K562 (cell line): ENCODE results near the gene MARK2. TPM values are rescaled to one million over a fixed set of nuclear protein-coding genes. Genes with fewer than 3 reads are reported as not detected.

Experiments
- ATAC-seq: fragments of 200-7000 bp; cut with Tn5 transposase; 3 replicates; pipeline ENCODE4 v1.9.1; 2020; ENCODE audit warnings: moderate library complexity
- BruUV-seq: library from RNA; stranded (reverse); fragments of 400-500 nt; replicated peaks from 2 replicates; lab custom pipeline; 2021; lab: Mats Ljungman, UMichigan
- CTCF ChIA-PET: fragments of 300-600 bp; formaldehyde crosslinking; extraction: SDS; loops from one replicate; lab custom pipeline; 2021; ENCODE audit warnings: low intra/inter-chr PET ratio; lab: Yijun Ruan, JAX
- POLR2A ChIA-PET: fragments of 300-600, 350-650 bp; sonication (Branson Sonifier 250); formaldehyde crosslinking; extraction: SDS; loops from one replicate; lab custom pipeline; 2021; ENCODE audit warnings: antibody characterized with exemption, inconsistent platforms; lab: Yijun Ruan, JAX
- DNase-seq, 4 experiments: peaks; one replicate each; pipeline versions ENCODE4 v3.0.0 to v3.0.0-alpha.2; 2011 to 2018; ENCODE audit warnings: low spot score in 3 of 4, mixed read lengths in 3 of 4; ENCODE audit errors: extremely low read depth in 1 of 4
- FAIRE-seq: peaks from 2 replicates; lab custom pipeline; 2011; peaks lifted over from hg19 to GRCh38; lab: Jason Lieb, UNC
- H2AFZ ChIP-seq: 2 replicates; pipeline ENCODE4 v1.6.0; 2011; ENCODE audit warnings: low read depth, low read length, control low read depth, inconsistent platforms
- H3K27ac ChIP-seq: fragments of 200-600 bp; 3 replicates; pipeline ENCODE4 v1.8.0; 2011; ENCODE audit warnings: low read depth, mild to moderate bottlenecking, control low read depth, inconsistent platforms, low read length, moderate library complexity, mixed read lengths; ENCODE audit errors: extremely low read depth
- H3K27me3 ChIP-seq, 2 experiments: fragments of 300-600 bp in 1 of 2; 2 replicates in 1 of 2; 3 replicates in 1 of 2; pipeline versions ENCODE4 v1.6.0 to v1.8.0; 2011; ENCODE audit warnings: inconsistent platforms in 2 of 2, low read length in 2 of 2, mild to moderate bottlenecking in 1 of 2, mixed read lengths in 1 of 2, moderate library complexity in 1 of 2; ENCODE audit not compliant: control insufficient read depth in 2 of 2, insufficient read depth in 2 of 2
- H3K36me3 ChIP-seq: fragments of 300-600 bp; 3 replicates; pipeline ENCODE4 v1.8.0; 2011; ENCODE audit warnings: mild to moderate bottlenecking, low read length, inconsistent platforms; ENCODE audit not compliant: control insufficient read depth, insufficient read depth
- H3K4me1 ChIP-seq, 2 experiments: fragments of 200-600 bp in 1 of 2; replicated peaks in 1 of 2; 2 replicates in 1 of 2; 3 replicates in 1 of 2; pipeline versions ENCODE4 v1.5.1 to v1.8.0; 2011; ENCODE audit warnings: inconsistent platforms in 2 of 2, low read length in 2 of 2, mild to moderate bottlenecking in 1 of 2, mixed read lengths in 1 of 2, moderate library complexity in 1 of 2; ENCODE audit not compliant: control insufficient read depth in 2 of 2, insufficient read depth in 2 of 2
- H3K4me2 ChIP-seq: 2 replicates; pipeline ENCODE4 v1.6.1; 2011; ENCODE audit warnings: low read length, control low read depth, inconsistent platforms, mixed read lengths; ENCODE audit not compliant: insufficient read depth
- H3K4me3 ChIP-seq: fragments of 200-600 bp; sonication (generic), shearing (Covaris generic); 2 replicates; pipeline ENCODE4 v1.5.1; 2016; ENCODE audit warnings: control low read depth, inconsistent platforms
- H3K79me2 ChIP-seq: fragments of 200-600 bp; 3 replicates; pipeline ENCODE4 v1.8.0; 2011; ENCODE audit warnings: low read length, inconsistent platforms; ENCODE audit not compliant: control insufficient read depth, insufficient read depth
- H3K9ac ChIP-seq, 2 experiments: 2 replicates each; pipeline versions ENCODE4 v1.6.0 to v1.6.1; 2011; ENCODE audit warnings: low read depth in 2 of 2, low read length in 2 of 2, control low read depth in 1 of 2, inconsistent platforms in 1 of 2, mild to moderate bottlenecking in 1 of 2, mixed read lengths in 1 of 2; ENCODE audit not compliant: insufficient read depth in 1 of 2
- H3K9me1 ChIP-seq: one replicate; pipeline ENCODE4 v1.6.0; 2011; ENCODE audit warnings: inconsistent platforms, mild to moderate bottlenecking, low read length, moderate library complexity; ENCODE audit not compliant: control insufficient read depth, insufficient read depth
- H3K9me3 ChIP-seq: replicated peaks from 2 replicates; pipeline ENCODE4 v1.5.1; 2011; ENCODE audit warnings: low read depth, low read length, inconsistent platforms; ENCODE audit not compliant: control insufficient read depth, insufficient read depth
- H4K20me1 ChIP-seq: replicated peaks from 2 replicates; pipeline ENCODE4 v1.6.1; 2011; ENCODE audit warnings: low read length, inconsistent platforms, mixed read lengths; ENCODE audit not compliant: control insufficient read depth, insufficient read depth
- CLOCK ChIP-seq: fragments of 250-450 bp; sonication (Bioruptor Pico); IDR thresholded peaks from 2 replicates; pipeline ENCODE4 v1.4.0; 2020; ENCODE audit warnings: mild to moderate bottlenecking, moderate library complexity, borderline replicate concordance
- DEAF1 ChIP-seq: fragments of 450-650 bp; formaldehyde crosslinking; IDR thresholded peaks from 2 replicates; pipeline ENCODE4 v1.4.0; 2020; ENCODE audit warnings: mild to moderate bottlenecking, moderate library complexity
- JUND ChIP-seq, 2 experiments: IDR thresholded peaks; 2 replicates in 1 of 2; 3 replicates in 1 of 2; pipeline ENCODE4 v1.6.1; 2011; ENCODE audit warnings: borderline replicate concordance in 2 of 2, low read depth in 2 of 2, low read length in 2 of 2, improper control_type of control experiment in 1 of 2, missing biosample characterization in 1 of 2, missing genetic modification characterization in 1 of 2, missing genetic modification reagents in 1 of 2
- TFE3 ChIP-seq: fragments of 450-650 bp; formaldehyde crosslinking; IDR thresholded peaks from 2 replicates; pipeline ENCODE4 v1.4.0; 2020; ENCODE audit warnings: mild to moderate bottlenecking, mixed read lengths
- whole genome bisulfite sequencing: fragments of 100-300 bp; shearing (Covaris generic); methylation state at CpG from one replicate; pipeline ENCODE4 v1.1.6; 2016; ENCODE audit warnings: low coverage, mixed read lengths; ENCODE audit not compliant: insufficient coverage; ENCODE audit errors: missing lambda C conversion rate; 5-methylcytosine and 5-hydroxymethylcytosine counted together
- in situ Hi-C: fragments of 300-500 bp; cut with MboI; formaldehyde crosslinking; loops from 4 replicates; pipeline ENCODE4 v1.15.0; 2018; ENCODE audit warnings: inconsistent platforms, mixed read lengths
- intact Hi-C: fragments of 100-400 bp; cut with micrococcal nuclease; formaldehyde crosslinking; loops from 2 replicates; pipeline ENCODE4 v1.14.2; 2022
- polyA plus RNA-seq, 8 experiments: library from polyadenylated mRNA; depleted of rRNA in 4 of 8; stranded (reverse) in 5 of 8; unstranded in 3 of 8; fragments of >200 nt; fragmentation: Nextera tagmentation in 2 of 8; fragmentation: Illumina TruSeq in 1 of 8; extraction: Ambion mirVana in 2 of 8; extraction: Trizol in 1 of 8; gene quantifications; 2 replicates each; pipeline versions ENCODE4 v1.2.1 to v1.2.3, GENCODE V29; 2011 to 2014; ENCODE audit warnings: inconsistent platforms in 1 of 8, missing spikeins in 1 of 8
- total RNA-seq, 7 experiments: library from RNA; depleted of rRNA in 6 of 7; stranded (reverse); fragments of >200 nt in 6 of 7; fragmentation: Illumina TruSeq in 2 of 7; extraction: Trizol in 2 of 7; gene quantifications; 2 replicates each; pipeline versions ENCODE4 v1.2.1 to v1.2.3, GENCODE V29; 2011 to 2021; ENCODE audit warnings: low replicate concordance in 1 of 7

MARK2 gene
- total and polyA plus RNA-seq, 9 of the 15 experiments (the other 6 are each of a cell fraction or from before 2014, with no cell fraction given) = 0.32 to 43.5 (median 15.1) TPM

GRCh38 chr11:63829823-63830489, 9.0 kb upstream of the MARK2 start (continued):
- TF ChIP-seq DEAF1 (CRISPR knock-in tag) = 0 out of 2 replicates have a peak, but pooled peaks have one; percentile 40
- 0 out of 2 replicates have a peak, but pooled peaks have one; percentile 5 for TF ChIP-seq JUND (IDR thresholded peaks at IDR 0.05; ENCODE audit: borderline replicate concordance, low read depth, low read length)
- TF ChIP-seq JUND (tag; IDR thresholded peaks at IDR 0.05; ENCODE audit: borderline replicate concordance, low read depth, low read length) = no peak
- TF ChIP-seq, all 486 proteins: peak for 10

GRCh38 chr11:63831326-63831725, 7.6 kb upstream of the MARK2 start:
- FAIRE-seq (no peak), DNase-seq (no peak), ATAC-seq (no peak)
- H3K36me3 ChIP-seq = peaks cover 6% of the 10 kb centered on the region; the same call in 2 of the 3 replicates
- no peaks in the 10 kb centered on the region for H3K9me3 ChIP-seq
- no peaks in the 10 kb centered on the region for H3K79me2 ChIP-seq
- no peak overlapping the region for H3K27ac ChIP-seq
- intact Hi-C loops = loop anchor here (10.0 kb wide), 1 partner anchor 473 kb away; the partner anchor contains the start of genes CATSPERZ and ESRRA
- in situ Hi-C loops = loop anchor here (10.0 kb wide), 1 partner anchor 113 kb away; no protein-coding TSS in a partner anchor
- H4K20me1 ChIP-seq = no peaks in the 10 kb centered on the region; the same call in 1 of the 2 replicates
- ChIA-PET CTCF (no interaction called here), POLR2A (no interaction called here)
- BruUV-seq = no TSS peak
- no peak overlapping the region for H2AFZ ChIP-seq
- no peak overlapping the region for H3K4me2 ChIP-seq
- H3K9me1 ChIP-seq = no peaks in the 10 kb centered on the region
- no peaks in the 10 kb centered on the region for H3K27me3 ChIP-seq
- no peaks in the 10 kb centered on the region; a peak in 2 of 5 replicates for H3K4me1 ChIP-seq
- 16% methylated on average over 7 of the region's 7 CpGs for WGBS
- TF ChIP-seq TFE3 (CRISPR knock-in tag) = peak; percentile 36
- TF ChIP-seq CLOCK (CRISPR knock-in tag) = no peak
- TF ChIP-seq, all 486 proteins: peak for 1
- H3K4me3 ChIP-seq = no peak overlapping the region
- no peak overlapping the region for H3K9ac ChIP-seq
